H9 (cell line): Measurements from ENCODE around the gene RAB31. TPM values are rescaled to one million over a fixed set of nuclear protein-coding genes. Genes with fewer than 3 reads are reported as not detected.

Source experiments
- DNase-seq: peaks from one replicate; pipeline ENCODE4 v3.0.0-alpha.2; 2017
- H2AFZ ChIP-seq: one replicate; pipeline ENCODE4 v1.6.1; 2013; ENCODE audit warnings: mild to moderate bottlenecking, low read length, control low read depth, moderate library complexity
- H2AK5ac ChIP-seq: 2 replicates; pipeline ENCODE4 v1.6.1; 2013; ENCODE audit warnings: low read length, control low read depth, mixed read lengths; ENCODE audit not compliant: insufficient read length
- H2BK120ac ChIP-seq: one replicate; pipeline ENCODE4 v1.6.1; 2013; ENCODE audit warnings: low read depth, mild to moderate bottlenecking, low read length, control low read depth, inconsistent platforms; ENCODE audit not compliant: poor library complexity, severe bottlenecking
- H2BK12ac ChIP-seq: 2 replicates; pipeline ENCODE4 v1.6.1; 2013; ENCODE audit warnings: low read length, control low read depth, mixed read lengths, low read depth; ENCODE audit not compliant: insufficient read length
- H2BK15ac ChIP-seq: 2 replicates; pipeline ENCODE4 v1.6.1; 2013; ENCODE audit warnings: low read depth, low read length, control low read depth
- H2BK20ac ChIP-seq: one replicate; pipeline ENCODE4 v1.6.1; 2013; ENCODE audit warnings: low read depth, mild to moderate bottlenecking, low read length, control low read depth, inconsistent platforms; ENCODE audit not compliant: poor library complexity, severe bottlenecking
- H2BK5ac ChIP-seq: 2 replicates; pipeline ENCODE4 v1.6.1; 2013; ENCODE audit warnings: low read length, control low read depth, mixed read lengths; ENCODE audit not compliant: insufficient read length
- H3K14ac ChIP-seq: 2 replicates; pipeline ENCODE4 v1.6.1; 2013; ENCODE audit warnings: low read length, control low read depth; ENCODE audit not compliant: insufficient read depth
- H3K18ac ChIP-seq: 2 replicates; pipeline ENCODE4 v1.6.1; 2013; ENCODE audit warnings: low read depth, mild to moderate bottlenecking, mixed read lengths, low read length, control low read depth; ENCODE audit not compliant: insufficient read length
- H3K23ac ChIP-seq: 2 replicates; pipeline ENCODE4 v1.6.1; 2013; ENCODE audit warnings: low read length, control low read depth, mixed read lengths, low read depth; ENCODE audit not compliant: insufficient read length
- H3K23me2 ChIP-seq: 2 replicates; pipeline ENCODE4 v1.6.1; 2013; ENCODE audit warnings: low read depth, mild to moderate bottlenecking, mixed read lengths, low read length, control low read depth; ENCODE audit not compliant: insufficient read length, poor library complexity, severe bottlenecking
- H3K27ac ChIP-seq: 2 replicates; pipeline ENCODE4 v1.5.1; 2013; ENCODE audit warnings: low read length, control low read depth, mixed read lengths, low read depth; ENCODE audit not compliant: insufficient read length
- H3K27me3 ChIP-seq: 2 replicates; pipeline ENCODE4 v1.6.1; 2013; ENCODE audit warnings: low read length, control low read depth, inconsistent platforms; ENCODE audit not compliant: insufficient read depth
- H3K4ac ChIP-seq: 2 replicates; pipeline ENCODE4 v1.6.1; 2013; ENCODE audit warnings: low read depth, mild to moderate bottlenecking, control low read depth, inconsistent platforms, low read length, moderate library complexity
- H3K4me1 ChIP-seq: 2 replicates; pipeline ENCODE4 v1.6.1; 2013; ENCODE audit warnings: low read length, control low read depth, inconsistent platforms; ENCODE audit not compliant: insufficient read depth
- H3K4me2 ChIP-seq: 2 replicates; pipeline ENCODE4 v1.6.1; 2013; ENCODE audit warnings: low read length, control low read depth, mixed read lengths; ENCODE audit not compliant: insufficient read length, insufficient read depth
- H3K56ac ChIP-seq: 2 replicates; pipeline ENCODE4 v1.6.1; 2013; ENCODE audit warnings: low read depth, mild to moderate bottlenecking, mixed read lengths, low read length, control low read depth; ENCODE audit not compliant: insufficient read length
- H3K79me1 ChIP-seq: 2 replicates; pipeline ENCODE4 v1.6.1; 2013; ENCODE audit warnings: low read depth, mild to moderate bottlenecking, moderate library complexity, low read length, control low read depth, inconsistent platforms; ENCODE audit not compliant: insufficient read depth, poor library complexity, severe bottlenecking
- H3K79me2 ChIP-seq: 2 replicates; pipeline ENCODE4 v1.6.1; 2013; ENCODE audit warnings: low read length, control low read depth, inconsistent platforms; ENCODE audit not compliant: insufficient read depth
- H3K9ac ChIP-seq: 2 replicates; pipeline ENCODE4 v1.6.1; 2013; ENCODE audit warnings: low read length, control low read depth, mixed read lengths; ENCODE audit not compliant: insufficient read length; ENCODE audit errors: extremely low read depth
- H3K9me3 ChIP-seq: one replicate; pipeline ENCODE4 v1.6.1; 2013; ENCODE audit warnings: low read depth, low read length, inconsistent platforms; ENCODE audit not compliant: control insufficient read depth
- H3T11ph ChIP-seq: one replicate; pipeline ENCODE4 v1.6.1; 2013; ENCODE audit warnings: mild to moderate bottlenecking, low read length, control low read depth, inconsistent platforms
- H4K20me1 ChIP-seq: one replicate; pipeline ENCODE4 v1.6.1; 2013; ENCODE audit not compliant: control insufficient read depth, insufficient read length, insufficient read depth
- H4K5ac ChIP-seq: 2 replicates; pipeline ENCODE4 v1.6.1; 2013; ENCODE audit warnings: low read depth, mild to moderate bottlenecking, mixed read lengths, low read length, control low read depth; ENCODE audit not compliant: insufficient read length
- H4K8ac ChIP-seq: replicated peaks from 2 replicates; pipeline ENCODE4 v1.6.1; 2013; ENCODE audit warnings: low read length, control low read depth, mixed read lengths, low read depth; ENCODE audit not compliant: insufficient read length
- H4K91ac ChIP-seq: 2 replicates; pipeline ENCODE4 v1.6.1; 2013; ENCODE audit warnings: low read depth, mild to moderate bottlenecking, moderate library complexity, mixed read lengths, low read length, control low read depth; ENCODE audit not compliant: insufficient read length
- H3K27ac Mint-ChIP-seq, 3 experiments: 2 replicates in 2 of 3; 3 replicates in 1 of 3; pipeline ENCODE4 v1.8.0; 2020 to 2021; ENCODE audit warnings: mixed read lengths in 3 of 3, mild to moderate bottlenecking in 1 of 3, moderate library complexity in 1 of 3
- H3K27me3 Mint-ChIP-seq: 2 replicates; pipeline ENCODE4 v1.8.0; 2021; ENCODE audit warnings: low read depth, mild to moderate bottlenecking, moderate library complexity, mixed read lengths
- H3K36me3 Mint-ChIP-seq, 3 experiments: 2 replicates in 2 of 3; 3 replicates in 1 of 3; pipeline ENCODE4 v1.8.0; 2020 to 2021; ENCODE audit warnings: low read depth in 3 of 3, mixed read lengths in 3 of 3; ENCODE audit not compliant: insufficient read depth in 1 of 3
- H3K4me1 Mint-ChIP-seq, 2 experiments: 2 replicates each; pipeline ENCODE4 v1.8.0; 2020; ENCODE audit warnings: mixed read lengths in 2 of 2
- H3K4me3 Mint-ChIP-seq, 2 experiments: 2 replicates in 1 of 2; 3 replicates in 1 of 2; pipeline ENCODE4 v1.8.0; 2020 to 2021; ENCODE audit warnings: mild to moderate bottlenecking in 2 of 2, mixed read lengths in 2 of 2, moderate library complexity in 1 of 2
- H3K9me3 Mint-ChIP-seq, 2 experiments: 2 replicates in 1 of 2; 3 replicates in 1 of 2; pipeline ENCODE4 v1.8.0; 2020; ENCODE audit warnings: mild to moderate bottlenecking in 2 of 2, mixed read lengths in 2 of 2, moderate library complexity in 1 of 2
- WGBS: extraction: QIAGEN DNeasy Blood & Tissue Kit; methylation state at CpG from one replicate; pipeline ENCODE4 v1.1.7; 2013; ENCODE audit warnings: missing lambda C conversion rate, low lambda C conversion rate, mixed read lengths; ENCODE audit not compliant: insufficient read length; ENCODE audit errors: extremely low coverage; 5-methylcytosine and 5-hydroxymethylcytosine counted together
- total RNA-seq: library from RNA; stranded (reverse); gene quantifications from 2 replicates; pipeline ENCODE4 v1.2.1, GENCODE V29; 2021
- TF ChIP-seq, protein P1 (sequence below): fragments of 200-600 bp; sonication (generic); conservative IDR thresholded peaks from 3 replicates; pipeline ENCODE4 v1.8.0; 2021; ENCODE audit warnings: antibody characterized with exemption, mild to moderate bottlenecking

Gene RAB31
- total RNA-seq, 1 experiment from 2014 or later: 22.4 TPM

DNA sequence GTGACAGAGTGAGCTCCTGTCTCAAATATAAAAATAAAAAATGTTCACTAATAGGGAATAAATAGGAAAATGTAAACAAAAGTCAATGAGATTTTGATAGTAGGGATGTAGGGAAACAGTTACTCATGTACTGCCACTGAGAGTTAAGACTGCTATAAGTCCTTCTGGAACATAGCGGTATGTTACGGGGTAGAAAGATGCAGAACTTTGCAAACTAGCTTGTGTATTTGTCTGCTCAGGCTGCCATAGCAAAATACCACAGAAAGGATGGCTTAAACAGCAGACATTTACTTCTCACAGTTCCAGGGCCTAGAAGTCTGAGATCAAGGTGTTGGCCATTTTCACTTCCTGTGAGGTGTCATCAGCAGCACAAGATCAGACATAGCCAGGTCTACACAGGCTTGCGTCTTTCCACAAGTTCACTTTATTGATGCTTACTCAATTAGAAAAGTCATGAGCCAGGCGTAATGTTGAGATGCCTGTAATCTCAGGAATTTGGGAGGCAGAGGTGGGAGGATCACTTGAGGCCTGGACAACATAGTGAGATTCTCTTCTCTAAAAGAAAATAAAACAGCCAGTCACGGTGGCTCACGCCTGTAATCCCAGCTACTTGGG is 186.5 kb downstream of the RAB31 start:
- Histone ChIP-seq H4K5ac (no peak overlapping the region), H3T11ph (no peak overlapping the region), H3K9me3 (no peaks in the 10 kb centered on the region), H3K14ac (no peak overlapping the region), H3K18ac (no peak overlapping the region), H3K79me1 (no peaks in the 10 kb centered on the region), H2BK15ac (no peak overlapping the region), H2BK5ac (no peak overlapping the region), H3K4me2 (no peak overlapping the region), H2BK12ac (no peak overlapping the region), H4K8ac (no peak overlapping the region), H3K23ac (no peak overlapping the region), H3K23me2 (no peaks in the 10 kb centered on the region), H3K27ac (no peak overlapping the region), H3K4ac (no peak overlapping the region), H3K4me1 (no peaks in the 10 kb centered on the region; the same call in 1 of the 2 replicates), H3K79me2 (no peaks in the 10 kb centered on the region), H3K9ac (no peak overlapping the region), H3K27me3 (no peaks in the 10 kb centered on the region), H2AK5ac (no peak overlapping the region), H2BK120ac (no peak overlapping the region), H2AFZ (no peak overlapping the region), H2BK20ac (no peak overlapping the region), H4K91ac (no peak overlapping the region), H3K56ac (no peak overlapping the region), H4K20me1 (no peaks in the 10 kb centered on the region)
- no peaks in the 10 kb centered on the region for H3K9me3 Mint-ChIP-seq
- no peak for DNase-seq
- no CpG with 5 or more reads among the region's 6 CpGs for WGBS
- no peaks in the 10 kb centered on the region for H3K36me3 Mint-ChIP-seq
- H3K4me3 Mint-ChIP-seq: no peak overlapping the region
- peaks cover 0 to 5% of the 10 kb centered on the region in 2 experiments; a peak in 2 of 4 replicates for H3K4me1 Mint-ChIP-seq
- TF ChIP-seq, protein P1, sequence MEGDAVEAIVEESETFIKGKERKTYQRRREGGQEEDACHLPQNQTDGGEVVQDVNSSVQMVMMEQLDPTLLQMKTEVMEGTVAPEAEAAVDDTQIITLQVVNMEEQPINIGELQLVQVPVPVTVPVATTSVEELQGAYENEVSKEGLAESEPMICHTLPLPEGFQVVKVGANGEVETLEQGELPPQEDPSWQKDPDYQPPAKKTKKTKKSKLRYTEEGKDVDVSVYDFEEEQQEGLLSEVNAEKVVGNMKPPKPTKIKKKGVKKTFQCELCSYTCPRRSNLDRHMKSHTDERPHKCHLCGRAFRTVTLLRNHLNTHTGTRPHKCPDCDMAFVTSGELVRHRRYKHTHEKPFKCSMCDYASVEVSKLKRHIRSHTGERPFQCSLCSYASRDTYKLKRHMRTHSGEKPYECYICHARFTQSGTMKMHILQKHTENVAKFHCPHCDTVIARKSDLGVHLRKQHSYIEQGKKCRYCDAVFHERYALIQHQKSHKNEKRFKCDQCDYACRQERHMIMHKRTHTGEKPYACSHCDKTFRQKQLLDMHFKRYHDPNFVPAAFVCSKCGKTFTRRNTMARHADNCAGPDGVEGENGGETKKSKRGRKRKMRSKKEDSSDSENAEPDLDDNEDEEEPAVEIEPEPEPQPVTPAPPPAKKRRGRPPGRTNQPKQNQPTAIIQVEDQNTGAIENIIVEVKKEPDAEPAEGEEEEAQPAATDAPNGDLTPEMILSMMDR: no peak
- H3K27me3 Mint-ChIP-seq: no peaks in the 10 kb centered on the region
- H3K27ac Mint-ChIP-seq: no peak overlapping the region
